HuH-7 (cell line): ENCODE results near the gene PPP1R1B.
A peak's percentile ranks its signal among the peaks of the same experiment; 100 is the strongest.

Source experiments
- DNase-seq: peaks from one replicate; pipeline ENCODE4 v3.0.0; 2011; ENCODE audit warnings: low spot score

Gene PPP1R1B

DNA sequence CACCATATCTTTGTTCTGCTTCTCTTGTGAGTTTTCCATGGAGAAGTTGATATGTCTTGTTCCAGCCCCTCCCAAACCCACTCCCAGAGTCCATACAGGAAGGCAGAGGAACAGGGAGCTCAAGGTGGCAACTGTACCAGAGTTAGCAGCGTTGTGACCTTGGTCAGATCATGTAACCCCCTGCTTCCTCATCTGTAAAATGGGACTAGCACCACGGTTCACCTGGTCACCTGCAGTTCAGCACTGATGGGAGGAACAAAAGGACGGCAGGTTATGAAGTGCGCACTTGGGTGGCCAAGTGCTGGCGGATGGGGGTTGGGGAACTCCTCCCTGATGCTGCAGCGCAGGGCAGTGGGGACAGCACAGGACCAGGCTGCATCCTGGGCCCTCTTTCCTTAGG is 11.3 kb upstream of the PPP1R1B start:
- DNase-seq: no peak

GRCh38 chr17:39617100-39617445 is 9.7 kb upstream of the PPP1R1B start:
- DNase-seq: no peak

GRCh38 chr17:39617446-39618245 is 9.1 kb upstream of the PPP1R1B start:
- DNase-seq: no peak

- no peak for DNase-seq
Measured at GRCh38 chr17:39618246-39618913, 8.4 kb upstream of the PPP1R1B start.

DNA sequence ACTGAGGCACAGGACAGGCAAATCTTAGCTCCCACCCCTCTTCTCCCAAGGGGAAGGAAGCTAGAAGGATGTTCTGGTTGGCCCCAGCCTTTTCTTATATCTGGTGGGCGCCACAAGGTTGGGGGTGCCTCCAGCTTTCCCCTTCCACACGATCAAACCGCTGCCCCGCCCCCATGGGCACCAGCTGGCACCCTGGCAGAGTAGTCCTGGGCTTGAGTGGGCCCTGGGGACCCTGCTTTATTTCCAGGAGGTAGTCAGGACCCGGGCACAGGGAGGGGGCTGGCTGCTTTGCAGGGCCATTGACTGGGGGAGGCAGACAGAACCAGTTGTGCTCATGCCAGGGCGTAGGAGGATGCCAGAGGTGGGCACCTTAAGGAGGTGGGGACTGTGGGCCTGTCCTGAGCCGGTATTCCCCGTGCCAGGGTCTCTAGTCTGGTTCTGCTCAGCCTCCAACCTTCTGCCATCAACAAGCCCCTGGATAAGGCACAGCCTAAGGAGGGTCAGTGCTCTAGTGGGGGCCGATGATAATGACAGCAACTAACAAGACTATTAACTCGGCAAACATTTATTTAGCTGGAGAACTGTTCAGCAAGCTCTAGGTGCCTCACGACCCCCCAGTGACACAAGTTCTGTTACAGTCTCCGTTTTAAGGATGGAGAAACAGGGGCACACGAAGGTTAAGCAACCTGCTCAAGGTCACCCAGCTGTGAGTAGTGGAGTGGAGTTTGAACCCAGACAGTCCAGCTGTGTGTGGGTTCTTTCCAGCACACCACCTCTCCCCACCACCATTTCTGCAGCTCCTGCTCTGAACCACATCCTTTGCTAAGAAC is 7.6 kb upstream of the PPP1R1B start:
- DNase-seq: no peak

DNA sequence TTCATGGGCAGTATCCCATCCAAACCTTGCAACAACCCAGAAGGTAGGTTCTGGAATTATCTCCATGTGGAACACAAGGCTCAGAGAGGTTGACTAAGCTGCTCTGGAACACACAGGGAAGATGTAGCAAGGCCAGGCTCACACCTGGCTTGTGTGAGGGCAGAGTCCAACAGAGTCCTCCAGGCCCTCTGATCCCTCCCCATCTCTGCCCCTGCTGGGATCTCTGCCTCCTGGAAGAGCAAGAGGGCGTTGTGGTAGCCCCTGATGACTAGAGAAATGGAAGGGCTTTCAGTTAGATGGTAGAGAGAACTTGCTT is 7.0 kb upstream of the PPP1R1B start:
- no peak for DNase-seq

- peak; percentile 90 for DNase-seq
Measured at GRCh38 chr17:39621523-39622379, 5.0 kb upstream of the PPP1R1B start.

DNA sequence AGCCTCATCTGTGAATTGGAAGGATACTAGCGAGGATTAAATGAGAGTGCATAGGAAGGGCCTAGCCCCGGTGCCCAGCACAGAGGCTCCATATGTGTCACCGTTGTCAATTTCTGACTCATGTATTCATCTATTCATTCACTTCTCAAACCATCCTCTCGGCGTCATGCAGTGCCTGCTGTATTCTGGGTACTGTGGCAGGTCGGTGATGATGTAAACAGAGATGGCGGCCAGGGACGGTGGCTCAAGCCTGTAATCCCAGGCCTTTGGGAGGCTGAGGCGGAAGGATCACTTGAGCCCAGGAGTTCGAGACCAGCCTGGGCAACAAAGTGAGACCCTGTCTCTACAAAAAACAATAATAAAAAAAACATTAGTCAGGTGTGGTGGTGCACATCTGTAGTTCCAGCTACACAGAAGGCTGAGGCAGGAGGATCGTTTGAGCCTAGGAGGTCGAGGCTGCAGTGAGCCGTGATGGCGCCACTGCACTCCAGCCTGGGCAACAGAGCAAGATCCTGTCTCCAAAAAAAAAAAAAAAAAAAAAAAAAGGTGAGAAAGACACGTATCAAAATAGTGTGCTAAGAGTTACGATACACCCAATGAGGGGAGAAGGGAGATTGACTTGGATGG is 4.3 kb upstream of the PPP1R1B start:
- no peak for DNase-seq

- DNase-seq: peak; percentile 86
Measured at GRCh38 chr17:39623356-39623950, 3.3 kb upstream of the PPP1R1B start.

DNA sequence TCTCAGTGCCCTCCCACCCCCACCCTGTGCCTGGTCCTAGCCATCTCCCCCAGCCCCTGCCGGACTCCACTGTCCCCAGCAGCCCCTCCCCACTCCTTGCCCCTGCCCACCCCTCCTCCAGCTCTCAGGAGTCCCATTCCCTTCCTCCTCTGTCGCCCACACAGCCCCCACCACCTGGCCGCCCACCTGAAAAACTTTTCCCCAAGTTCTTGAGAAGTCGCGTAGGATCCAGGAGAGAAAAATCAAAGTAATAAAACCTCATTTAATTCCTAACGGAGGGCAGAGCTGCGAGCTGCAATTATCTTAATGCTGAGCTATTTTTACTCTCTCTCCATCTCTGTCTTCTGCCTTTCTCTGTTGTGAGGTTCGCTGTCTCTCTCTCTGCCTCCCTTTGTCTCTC is 2.4 kb upstream of the PPP1R1B start:
- no peak for DNase-seq

GRCh38 chr17:39625198-39625785 is 1.5 kb upstream of the PPP1R1B start:
- DNase-seq: no peak

DNA sequence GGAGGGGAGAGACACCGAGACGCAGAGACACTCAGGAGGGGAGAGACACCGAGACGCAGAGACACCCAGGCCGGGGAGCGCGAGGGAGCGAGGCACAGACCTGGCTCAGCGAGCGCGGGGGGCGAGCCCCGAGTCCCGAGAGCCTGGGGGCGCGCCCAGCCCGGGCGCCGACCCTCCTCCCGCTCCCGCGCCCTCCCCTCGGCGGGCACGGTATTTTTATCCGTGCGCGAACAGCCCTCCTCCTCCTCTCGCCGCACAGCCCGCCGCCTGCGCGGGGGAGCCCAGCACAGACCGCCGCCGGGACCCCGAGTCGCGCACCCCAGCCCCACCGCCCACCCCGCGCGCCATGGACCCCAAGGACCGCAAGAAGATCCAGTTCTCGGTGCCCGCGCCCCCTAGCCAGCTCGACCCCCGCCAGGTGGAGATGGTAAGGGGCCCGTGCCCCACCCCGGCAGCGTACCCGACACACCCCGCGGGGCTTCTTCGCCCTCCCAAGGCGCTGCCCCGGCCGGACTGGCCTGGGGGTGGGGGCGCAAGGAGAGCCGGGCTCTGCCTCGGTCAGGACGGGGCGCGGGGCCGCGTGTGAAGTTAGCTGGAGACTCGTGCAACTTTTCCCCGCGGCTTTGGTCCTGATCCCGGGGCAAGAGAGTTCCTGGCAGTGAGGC is 427 bp downstream of the PPP1R1B start:
- no peak for DNase-seq

DNA sequence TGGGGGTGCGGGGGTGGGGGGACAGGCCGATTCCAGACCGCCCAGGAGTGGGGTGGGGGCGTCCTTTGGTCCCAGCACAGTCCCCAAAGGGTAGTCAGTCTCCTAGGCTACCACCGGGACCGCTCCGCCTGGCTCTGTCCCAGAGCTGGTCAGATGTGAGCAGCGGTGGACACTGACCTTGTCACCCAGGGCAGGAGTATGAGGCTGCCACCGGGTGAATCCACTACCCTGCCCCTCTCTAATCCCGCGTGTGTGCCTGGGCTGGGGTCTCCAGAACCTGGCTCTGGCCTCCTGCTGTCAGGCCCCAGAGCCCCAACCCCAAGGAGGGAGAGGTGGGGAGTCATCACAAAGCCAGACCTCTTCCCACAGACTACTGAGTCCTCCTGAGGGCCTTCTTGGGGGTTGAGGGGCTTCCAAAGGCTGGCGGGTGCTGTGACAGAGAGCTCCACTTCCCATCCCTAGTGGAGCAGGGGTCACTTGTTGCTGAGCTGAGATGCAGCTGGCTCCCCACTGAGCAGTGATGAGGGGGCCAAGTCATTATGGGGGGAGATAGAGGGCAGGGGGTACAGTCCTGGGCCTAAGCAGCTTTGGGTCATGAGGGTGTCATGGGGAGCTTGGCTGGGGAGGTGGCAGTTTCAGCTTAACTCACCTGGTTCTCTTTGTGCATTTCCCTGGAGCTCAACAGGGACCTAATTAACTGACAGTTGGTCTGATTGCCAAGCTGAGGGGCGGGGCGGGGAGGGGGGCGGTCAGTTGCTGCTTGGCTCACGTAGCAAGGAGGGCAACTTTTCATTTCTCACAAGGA is 1.2 kb downstream of the PPP1R1B start:
- DNase-seq: no peak

GRCh38 chr17:39628655-39629493 is 2.1 kb downstream of the PPP1R1B start:
- no peak for DNase-seq

DNA sequence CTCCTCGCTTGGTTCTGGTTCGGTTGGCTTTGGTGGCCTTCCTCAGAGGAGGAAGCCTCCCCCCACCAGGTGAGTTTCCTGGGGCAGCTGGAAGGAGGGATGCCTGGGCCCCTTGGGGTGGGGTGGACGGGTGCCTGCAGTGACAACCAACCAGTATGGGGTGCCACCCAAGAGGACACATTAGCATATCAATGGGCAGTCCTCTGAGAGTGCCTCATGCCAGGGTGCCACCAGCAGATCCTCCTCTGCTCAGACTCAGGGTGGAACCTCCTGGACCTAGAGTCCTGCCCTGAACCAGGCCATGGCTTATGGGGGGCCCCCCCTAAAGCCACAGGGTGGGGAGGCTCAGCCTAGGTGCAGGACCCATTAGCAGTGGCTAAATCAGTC is 2.7 kb downstream of the PPP1R1B start:
- no peak for DNase-seq

DNA sequence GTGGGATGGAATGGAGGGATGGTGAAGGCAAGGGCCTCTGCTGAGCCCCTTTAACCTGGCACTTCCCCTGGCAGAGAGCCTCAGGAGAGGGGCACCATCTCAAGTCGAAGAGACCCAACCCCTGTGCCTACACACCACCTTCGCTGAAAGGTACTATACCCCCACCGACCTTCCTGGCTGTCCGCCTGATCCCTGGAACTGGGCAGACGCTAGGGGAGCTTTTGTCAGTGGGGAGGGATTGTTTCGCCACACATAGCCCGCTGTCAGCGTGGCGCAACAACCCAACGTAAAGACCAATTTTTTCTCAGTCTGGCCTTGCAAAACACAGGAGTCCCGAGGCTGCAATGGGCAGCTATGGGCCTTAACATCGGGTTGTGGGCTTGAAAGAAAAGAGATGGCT is 3.1 kb downstream of the PPP1R1B start:
- DNase-seq: no peak

- DNase-seq: no peak
Measured at GRCh38 chr17:39631403-39631802, 4.7 kb downstream of the PPP1R1B start.

- no peak for DNase-seq
Measured at GRCh38 chr17:39632153-39632941, 5.6 kb downstream of the PPP1R1B start.
